PC-9 (cell line): Measurements from ENCODE around the gene AGAP3.

Experiments
- EZH2 ChIP-seq: fragments of 200-600 bp; sonication (generic); IDR thresholded peaks from 2 replicates; pipeline ENCODE4 v1.8.0; 2017; ENCODE audit warnings: antibody characterized with exemption, low read depth
- TF ChIP-seq, protein P1 (sequence below): fragments of 200-600 bp; sonication (generic); conservative IDR thresholded peaks from 2 replicates; pipeline ENCODE4 v1.6.1; 2017; ENCODE audit warnings: mixed run types, antibody characterized with exemption, mild to moderate bottlenecking, moderate library complexity

DNA sequence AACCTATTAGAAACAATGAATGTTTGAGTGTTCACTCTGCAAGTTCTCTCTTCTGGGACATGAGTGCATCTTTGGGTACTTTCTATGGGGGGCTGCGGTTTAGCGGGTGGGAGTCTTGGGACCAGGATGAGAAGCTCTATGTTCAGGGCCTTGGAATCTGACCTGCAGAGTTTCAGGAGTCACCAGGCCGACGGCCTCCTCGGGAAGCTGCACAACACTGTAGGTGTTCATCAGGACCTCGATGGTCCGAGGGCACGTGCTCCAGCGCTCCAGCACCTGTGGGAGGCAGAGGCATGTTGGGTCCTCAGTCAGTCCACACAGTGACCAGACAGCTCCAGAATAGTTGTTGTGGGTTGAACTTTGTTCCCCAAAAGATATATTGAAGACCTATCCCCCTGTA is 90.1 kb downstream of the AGAP3 start:
- TF ChIP-seq, protein P1, sequence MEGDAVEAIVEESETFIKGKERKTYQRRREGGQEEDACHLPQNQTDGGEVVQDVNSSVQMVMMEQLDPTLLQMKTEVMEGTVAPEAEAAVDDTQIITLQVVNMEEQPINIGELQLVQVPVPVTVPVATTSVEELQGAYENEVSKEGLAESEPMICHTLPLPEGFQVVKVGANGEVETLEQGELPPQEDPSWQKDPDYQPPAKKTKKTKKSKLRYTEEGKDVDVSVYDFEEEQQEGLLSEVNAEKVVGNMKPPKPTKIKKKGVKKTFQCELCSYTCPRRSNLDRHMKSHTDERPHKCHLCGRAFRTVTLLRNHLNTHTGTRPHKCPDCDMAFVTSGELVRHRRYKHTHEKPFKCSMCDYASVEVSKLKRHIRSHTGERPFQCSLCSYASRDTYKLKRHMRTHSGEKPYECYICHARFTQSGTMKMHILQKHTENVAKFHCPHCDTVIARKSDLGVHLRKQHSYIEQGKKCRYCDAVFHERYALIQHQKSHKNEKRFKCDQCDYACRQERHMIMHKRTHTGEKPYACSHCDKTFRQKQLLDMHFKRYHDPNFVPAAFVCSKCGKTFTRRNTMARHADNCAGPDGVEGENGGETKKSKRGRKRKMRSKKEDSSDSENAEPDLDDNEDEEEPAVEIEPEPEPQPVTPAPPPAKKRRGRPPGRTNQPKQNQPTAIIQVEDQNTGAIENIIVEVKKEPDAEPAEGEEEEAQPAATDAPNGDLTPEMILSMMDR = no peak
- no peak for TF ChIP-seq EZH2
